Measurements from ENCODE around the gene BIRC7.

- no peak for TF ChIP-seq POLR2A (IDR thresholded peaks at IDR 0.05; ENCODE audit: low read depth, low read length)
- TF ChIP-seq POLR2AphosphoS5 (IDR thresholded peaks at IDR 0.05; ENCODE audit: low read depth, low read length): no peak
- TF ChIP-seq PAX5 (IDR thresholded peaks at IDR 0.05; ENCODE audit: insufficient read depth, low read length, severe bottlenecking): no peak
These were observed 32.6 kb downstream of the BIRC7 start for GRCh38 chr20:63268256-63268655.
